Stimulated activated CD8-positive, alpha-beta memory T cell treated with anti-CD3 and anti-CD28 coated beads, Interleukin-2, amount 100 ng/mL, for 1 hour (primary cell): ENCODE results near the gene CDKN1C.

ENCODE experiments used
- DNase-seq, 2 donors: peaks; one replicate each; pipeline ENCODE4 v3.0.0-alpha.2; 2020; ENCODE audit warnings: low read depth in 2 of 2

The CDKN1C gene

DNA sequence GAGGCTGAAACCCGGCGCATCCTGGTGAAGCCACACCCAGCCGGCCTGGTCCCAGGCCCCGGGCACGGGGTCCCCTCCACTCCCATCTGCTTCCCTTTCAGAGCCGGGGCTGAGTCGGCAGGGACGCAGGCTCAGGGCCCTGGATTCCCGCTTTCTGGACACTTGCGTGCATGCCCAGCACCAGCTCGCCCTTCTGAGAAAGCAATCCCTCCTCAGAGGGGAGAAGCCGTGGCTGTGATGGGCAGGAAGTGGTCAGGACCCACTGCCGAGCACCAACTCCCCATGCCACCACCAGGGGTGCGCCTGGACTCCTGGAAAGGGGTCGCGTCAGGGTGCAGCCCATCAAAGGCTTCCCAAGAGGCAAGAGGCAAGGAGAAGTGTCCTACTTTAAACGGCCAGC lies 15.1 kb downstream of the CDKN1C start:
- DNase-seq = no peak

GRCh38 chr11:2869561-2870427 lies 15.8 kb downstream of the CDKN1C start:
- no peak for DNase-seq

DNA sequence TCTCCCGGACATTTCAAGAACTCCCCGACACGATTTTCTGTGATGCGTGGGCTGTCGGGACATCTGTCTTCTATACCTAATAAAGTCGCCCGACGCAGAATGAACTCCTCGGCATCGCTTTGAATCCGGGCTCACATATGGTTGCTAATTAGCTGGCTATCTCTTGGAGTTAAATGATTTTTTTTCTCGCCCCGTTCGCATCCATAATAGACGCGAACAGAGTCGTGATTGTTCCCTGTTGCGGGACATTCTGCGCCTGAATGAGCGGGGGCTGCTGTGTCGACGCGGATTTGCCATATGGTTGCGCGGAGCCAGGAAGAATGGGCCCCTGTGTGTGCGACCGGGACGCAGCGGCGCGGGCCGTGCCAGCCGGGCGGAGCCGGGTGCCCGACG lies 16.4 kb downstream of the CDKN1C start:
- DNase-seq = no peak

DNA sequence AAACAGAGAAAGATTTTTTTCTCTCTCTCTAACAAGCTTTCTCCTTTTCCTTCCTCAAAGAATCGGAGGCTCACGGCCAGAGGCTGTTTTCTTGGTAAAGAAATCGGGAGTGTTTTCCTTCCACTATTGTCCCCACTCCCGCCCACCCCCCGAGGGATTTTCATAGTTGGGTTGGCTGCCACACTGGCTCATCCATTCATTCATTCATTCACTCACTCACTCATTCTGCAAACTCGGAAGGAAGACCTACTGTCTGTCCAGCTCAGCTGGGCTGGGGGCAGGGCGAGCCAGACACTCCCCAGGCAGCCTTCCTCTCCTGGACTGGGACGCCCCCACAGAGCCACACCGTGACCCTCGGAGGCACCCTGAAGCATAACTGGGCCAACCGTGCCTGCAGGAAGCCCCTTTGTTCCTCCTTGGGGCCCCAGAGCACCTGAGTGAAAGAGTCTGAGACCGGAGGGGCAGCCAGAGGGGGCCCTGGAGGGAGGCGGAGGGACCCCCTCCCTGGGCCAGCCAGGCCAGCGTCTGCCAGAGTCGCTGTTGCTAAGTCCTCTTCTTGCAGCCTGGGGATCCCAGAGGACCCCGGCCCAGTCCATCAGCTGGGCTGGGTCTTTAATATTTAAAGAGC lies 17.0 kb downstream of the CDKN1C start:
- no peak for DNase-seq

- DNase-seq = no peak
Measured at GRCh38 chr11:2867722-2868505, 17.7 kb downstream of the CDKN1C start.

DNA sequence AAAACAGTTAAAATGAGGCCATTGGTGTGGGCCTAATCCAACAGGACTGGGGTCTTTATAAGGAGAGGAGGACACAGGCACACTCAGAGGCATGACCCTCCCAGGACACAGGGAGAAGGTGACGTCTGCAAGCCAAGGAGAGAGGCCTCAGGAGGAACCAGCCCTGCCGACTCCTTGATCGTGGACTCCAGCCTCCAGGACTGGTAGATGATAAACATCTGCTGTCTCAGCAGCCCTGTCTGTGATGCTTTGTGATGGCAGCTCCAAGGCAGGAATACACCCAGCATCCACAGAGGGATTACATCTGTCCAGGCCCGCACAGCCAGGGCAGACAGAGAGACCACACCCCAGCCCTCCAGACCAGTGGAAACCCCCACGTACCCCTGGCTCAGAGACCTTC lies 18.4 kb downstream of the CDKN1C start:
- DNase-seq = no peak

- no peak for DNase-seq
Measured at GRCh38 chr11:2865922-2866577, 19.5 kb downstream of the CDKN1C start.

- no peak for DNase-seq
Measured at GRCh38 chr11:2864901-2865300, 20.7 kb downstream of the CDKN1C start.

DNA sequence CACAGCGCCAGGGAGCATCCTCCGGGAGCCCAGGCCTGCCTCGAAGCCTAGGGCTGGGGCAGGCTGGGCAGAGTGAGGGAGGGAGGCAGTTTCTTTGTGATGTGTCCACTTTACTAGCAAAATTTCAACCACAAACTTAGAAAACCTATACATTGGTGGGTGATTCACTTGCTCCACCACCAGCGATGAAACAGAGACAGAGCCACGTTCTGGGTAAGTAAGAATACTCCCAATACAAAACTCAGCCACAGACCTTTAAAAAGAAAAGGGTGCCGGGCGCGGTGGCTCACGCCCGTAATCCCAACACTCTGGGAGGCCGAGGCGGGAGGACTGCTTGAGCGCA lies 22.3 kb downstream of the CDKN1C start:
- DNase-seq = no peak

DNA sequence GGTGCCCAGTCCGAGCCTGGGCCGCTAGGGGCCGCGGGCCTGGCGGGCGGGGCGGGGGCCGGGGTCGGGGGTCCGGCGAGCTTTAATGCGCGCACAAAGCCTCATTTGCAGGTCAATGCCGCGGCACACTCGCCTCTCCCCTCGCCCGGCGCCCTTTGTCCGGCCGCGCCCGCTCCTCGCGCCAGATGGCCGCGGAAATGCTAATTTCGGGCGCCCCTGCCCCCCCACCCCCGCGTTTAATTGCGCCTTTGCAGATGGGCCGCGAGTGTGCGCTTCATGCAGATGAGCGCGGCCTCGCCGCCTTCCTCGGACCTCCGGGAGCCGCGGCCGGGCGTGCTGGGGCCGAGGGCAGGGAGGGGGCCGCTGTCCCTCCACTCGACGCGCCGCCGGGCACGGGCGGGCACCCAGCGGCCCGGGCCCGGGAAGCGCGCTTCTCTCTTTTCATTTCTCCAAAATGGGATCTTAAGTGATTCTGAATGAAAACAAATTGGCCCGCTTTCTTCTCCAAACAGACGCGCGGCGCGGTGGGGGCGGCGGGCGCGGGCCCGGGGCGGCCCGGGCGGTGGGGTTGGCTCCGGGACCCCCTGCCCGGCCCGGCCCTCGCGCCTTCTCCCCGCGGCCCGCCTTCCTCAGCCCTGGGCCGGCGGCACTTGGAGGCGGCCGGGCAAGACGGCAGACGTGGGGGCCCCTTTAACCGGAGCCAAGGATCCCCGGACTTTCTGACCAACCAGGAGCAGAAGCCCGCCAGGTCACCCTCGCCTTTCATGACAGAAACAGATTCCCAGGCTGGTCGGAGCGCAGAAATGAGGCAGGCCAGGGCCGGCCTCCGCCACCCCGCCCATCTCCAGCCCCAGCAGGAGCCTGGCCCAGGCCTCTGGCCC lies 22.9 kb downstream of the CDKN1C start:
- no peak for DNase-seq

- no peak for DNase-seq
Measured at GRCh38 chr11:2860636-2861035, 24.9 kb downstream of the CDKN1C start.

GRCh38 chr11:2859699-2860037 lies 25.9 kb downstream of the CDKN1C start:
- DNase-seq = no peak

GRCh38 chr11:2858995-2859698 lies 26.4 kb downstream of the CDKN1C start:
- DNase-seq = no peak

DNA sequence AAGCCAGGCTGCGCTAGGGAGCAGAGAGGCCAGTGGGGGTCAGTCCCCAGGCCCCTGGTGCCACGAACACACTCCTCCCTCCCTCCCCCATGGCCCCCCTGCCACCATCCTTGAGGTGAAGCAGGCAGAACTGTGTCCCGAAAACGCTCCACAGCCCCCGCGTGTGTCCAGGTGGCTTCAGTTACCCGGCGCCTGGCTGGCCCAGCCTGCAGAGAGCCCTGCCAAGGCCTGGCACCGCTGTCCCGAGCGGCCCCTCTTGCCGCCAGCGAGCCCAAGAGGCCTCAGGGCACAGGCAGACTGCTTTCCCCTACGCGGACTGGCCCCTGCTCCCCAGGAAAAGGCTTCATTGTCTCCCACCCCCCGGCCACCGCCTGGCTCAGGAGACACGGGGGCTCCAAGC lies 27.7 kb downstream of the CDKN1C start:
- DNase-seq = no peak

DNA sequence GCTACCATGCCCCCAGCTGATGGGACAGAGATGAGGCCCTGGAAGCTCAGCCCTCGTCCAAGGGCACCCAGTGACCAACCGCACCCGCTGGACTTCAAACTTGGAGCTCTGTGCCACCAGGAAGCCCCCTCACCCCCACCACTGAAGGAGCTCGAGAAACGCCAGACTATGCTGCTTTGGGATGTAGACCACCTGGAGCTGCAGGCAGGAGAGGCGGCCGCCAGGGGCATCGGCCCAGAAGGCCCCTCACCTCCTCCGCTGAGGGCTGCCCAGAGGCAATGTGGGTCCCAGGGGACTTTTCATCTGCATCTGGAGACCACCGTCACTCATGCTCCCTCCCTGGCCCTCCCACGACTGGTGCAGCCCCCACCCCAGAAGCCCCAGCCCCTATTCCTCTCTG lies 28.3 kb downstream of the CDKN1C start:
- no peak for DNase-seq

GRCh38 chr11:2855162-2855561 lies 30.4 kb downstream of the CDKN1C start:
- DNase-seq = no peak

- no peak for DNase-seq
Measured at GRCh38 chr11:2853997-2854560, 31.5 kb downstream of the CDKN1C start.

- DNase-seq = no peak
Measured at GRCh38 chr11:2853401-2853800, 32.2 kb downstream of the CDKN1C start.

- DNase-seq = no peak
Measured at GRCh38 chr11:2849994-2850770, 35.4 kb downstream of the CDKN1C start.

DNA sequence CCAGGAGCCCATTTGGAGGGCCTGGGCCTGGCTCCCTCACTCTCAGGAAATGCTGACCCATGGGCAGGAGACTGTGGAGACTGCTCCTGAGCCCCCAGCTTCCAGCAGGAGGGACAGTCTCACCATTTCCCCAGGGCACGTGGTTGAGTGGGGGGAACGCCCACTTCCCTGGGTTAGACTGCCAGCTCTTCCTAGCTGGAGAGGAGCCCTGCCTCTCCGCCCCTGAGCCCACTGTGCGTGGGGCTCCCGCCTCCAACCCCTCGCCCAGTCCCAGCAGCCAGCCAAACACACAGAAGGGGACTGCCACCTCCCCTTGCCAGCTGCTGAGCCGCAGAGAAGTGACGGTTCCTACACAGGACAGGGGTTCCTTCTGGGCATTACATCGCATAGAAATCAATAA lies 37.1 kb downstream of the CDKN1C start:
- DNase-seq = no peak
